Endodermal cell (in vitro differentiated cells): ENCODE results near the gene APBA1. TPM values are rescaled to one million over a fixed set of nuclear protein-coding genes. Genes with fewer than 3 reads are reported as not detected.

Experiments
- DNase-seq: peaks from one replicate; pipeline ENCODE4 v3.0.0-alpha.2; 2017
- H3K27ac ChIP-seq: 2 replicates; pipeline ENCODE4 v1.5.1; 2013; ENCODE audit warnings: mild to moderate bottlenecking, low read depth, low read length, moderate library complexity
- H3K27me3 ChIP-seq: 2 replicates; pipeline ENCODE4 v1.6.1; 2013; ENCODE audit warnings: mild to moderate bottlenecking, low read length, moderate library complexity; ENCODE audit not compliant: insufficient read depth, control insufficient read depth, poor library complexity, severe bottlenecking
- H3K36me3 ChIP-seq: 2 replicates; pipeline ENCODE4 v1.7.0; 2013; ENCODE audit warnings: mild to moderate bottlenecking, low read length, moderate library complexity; ENCODE audit not compliant: control insufficient read depth, insufficient read depth
- H3K4me1 ChIP-seq: one replicate; pipeline ENCODE4 v1.7.0; 2013; ENCODE audit warnings: low read length; ENCODE audit not compliant: control insufficient read depth, insufficient read depth
- H3K4me3 ChIP-seq: 2 replicates; pipeline ENCODE4 v1.5.1; 2013; ENCODE audit warnings: mild to moderate bottlenecking, low read length, moderate library complexity
- H3K9ac ChIP-seq: 2 replicates; pipeline ENCODE4 v1.6.1; 2013; ENCODE audit warnings: mild to moderate bottlenecking, low read length, moderate library complexity; ENCODE audit not compliant: poor library complexity, severe bottlenecking; ENCODE audit errors: extremely low read depth
- H3K9me3 ChIP-seq: 2 replicates; pipeline ENCODE4 v1.6.1; 2013; ENCODE audit warnings: mild to moderate bottlenecking, low read length, moderate library complexity; ENCODE audit not compliant: control insufficient read depth
- H3K27ac Mint-ChIP-seq: 2 replicates; pipeline ENCODE4 v1.8.0; 2020; ENCODE audit warnings: mixed read lengths
- H3K27me3 Mint-ChIP-seq: 2 replicates; pipeline ENCODE4 v1.8.0; 2021; ENCODE audit warnings: mild to moderate bottlenecking, mixed read lengths; ENCODE audit not compliant: insufficient read depth
- H3K36me3 Mint-ChIP-seq: 2 replicates; pipeline ENCODE4 v1.8.0; 2020; ENCODE audit warnings: low read depth, mixed read lengths
- H3K4me1 Mint-ChIP-seq: 2 replicates; pipeline ENCODE4 v1.8.0; 2020; ENCODE audit warnings: mixed read lengths
- H3K4me3 Mint-ChIP-seq: 2 replicates; pipeline ENCODE4 v1.8.0; 2020; ENCODE audit warnings: mild to moderate bottlenecking, moderate library complexity, mixed read lengths
- H3K9me3 Mint-ChIP-seq: 2 replicates; pipeline ENCODE4 v1.8.0; 2020; ENCODE audit warnings: mild to moderate bottlenecking, mixed read lengths
- CTCF ChIP-seq: fragments of 200-600 bp; sonication (generic); conservative IDR thresholded peaks from 2 replicates; pipeline ENCODE4 v1.5.0; 2021; ENCODE audit warnings: antibody characterized with exemption, mild to moderate bottlenecking
- WGBS, 2 experiments: methylation state at CpG; one replicate each; pipeline versions ENCODE4 v1.1.5 to v1.1.7; 2013; ENCODE audit warnings: missing lambda C conversion rate in 2 of 2, mixed read lengths in 1 of 2; ENCODE audit not compliant: insufficient coverage in 1 of 2, insufficient read length in 1 of 2; 5-methylcytosine and 5-hydroxymethylcytosine counted together
- total RNA-seq, 2 donors: library from RNA; stranded (reverse); fragmentation: NEBNext Ultra II Directional in 1 of 2; extraction: Animal tissue kit (Norgen Biotek cat#: 25700) in 1 of 2; gene quantifications; 2 replicates in 1 of 2; 3 replicates in 1 of 2; pipeline ENCODE4 v1.2.1, GENCODE V29; 2021

APBA1 gene
- total RNA-seq, 2 donors from 2014 or later, result 0.51 to 0.75 TPM

GRCh38 chr9:69582018-69582417 lies 90.2 kb downstream of the APBA1 start:
- no peaks in the 10 kb centered on the region for H3K9me3 Mint-ChIP-seq

GRCh38 chr9:69580582-69581214 lies 91.5 kb downstream of the APBA1 start:
- Histone ChIP-seq H3K4me1 (peaks cover 4% of the 10 kb centered on the region), H3K9ac (no peak overlapping the region), H3K36me3 (no peaks in the 10 kb centered on the region), H3K27me3 (peaks cover 69% of the 10 kb centered on the region), H3K27ac (no peak overlapping the region), H3K4me3 (no peak overlapping the region), H3K9me3 (no peaks in the 10 kb centered on the region)
- Mint-ChIP-seq H3K4me3 (no peak overlapping the region), H3K27ac (no peak overlapping the region), H3K36me3 (no peaks in the 10 kb centered on the region), H3K27me3 (peaks cover 81% of the 10 kb centered on the region), H3K9me3 (no peaks in the 10 kb centered on the region), H3K4me1 (peaks cover 25% of the 10 kb centered on the region)
- 83 to 89% methylated on average over 4 to 5 of the region's 5 CpGs for WGBS, 2 experiments
- no peak for TF ChIP-seq CTCF
- DNase-seq, result no peak

More at GRCh38 chr9:69582018-69582417, 90.2 kb downstream of the APBA1 start:
- H3K4me1 Mint-ChIP-seq, result peaks cover 25% of the 10 kb centered on the region
- H3K9me3 ChIP-seq, result no peaks in the 10 kb centered on the region
- H3K36me3 ChIP-seq, result no peaks in the 10 kb centered on the region
- no peak overlapping the region for H3K4me3 ChIP-seq
- no peak for TF ChIP-seq CTCF
- no peaks in the 10 kb centered on the region for H3K36me3 Mint-ChIP-seq
- peaks cover 4% of the 10 kb centered on the region for H3K4me1 ChIP-seq
- no peak overlapping the region for H3K4me3 Mint-ChIP-seq
- peaks cover 94% of the 10 kb centered on the region for H3K27me3 Mint-ChIP-seq
- no peak overlapping the region for H3K27ac ChIP-seq
- peaks cover 81% of the 10 kb centered on the region for H3K27me3 ChIP-seq
- DNase-seq, result no peak
- WGBS, 2 experiments, result 6 to 29% methylated on average over 1 to 5 of the region's 5 CpGs
- no peak overlapping the region for H3K9ac ChIP-seq
- no peak overlapping the region for H3K27ac Mint-ChIP-seq

- no peaks in the 10 kb centered on the region for H3K36me3 Mint-ChIP-seq
- DNase-seq, result no peak
- no peak overlapping the region for H3K27ac Mint-ChIP-seq
- H3K9ac ChIP-seq, result no peak overlapping the region
- H3K4me3 ChIP-seq, result no peak overlapping the region
- no peak overlapping the region for H3K27ac ChIP-seq
- TF ChIP-seq CTCF, result no peak
- H3K27me3 ChIP-seq, result peaks cover 61% of the 10 kb centered on the region
- H3K4me3 Mint-ChIP-seq, result no peak overlapping the region
- WGBS, 2 experiments, result 78 to 80% methylated on average over 4 to 5 of the region's 5 CpGs
- peaks cover 74% of the 10 kb centered on the region for H3K27me3 Mint-ChIP-seq
- H3K4me1 ChIP-seq, result peaks cover 4% of the 10 kb centered on the region
- no peaks in the 10 kb centered on the region for H3K9me3 Mint-ChIP-seq
- no peaks in the 10 kb centered on the region for H3K36me3 ChIP-seq
- peaks cover 25% of the 10 kb centered on the region for H3K4me1 Mint-ChIP-seq
- H3K9me3 ChIP-seq, result no peaks in the 10 kb centered on the region
These were observed 92.2 kb downstream of the APBA1 start for GRCh38 chr9:69579760-69580581.
